ENCODE measurements around the gene DLG5. TPM values are rescaled to one million over a fixed set of nuclear protein-coding genes. Genes with fewer than 3 reads are reported as not detected.

The DLG5 gene
- polyA plus RNA-seq, 1 of the 3 experiments (the other 2 are of a cell fraction) = 31.3 TPM

- 92% methylated on average over 16 of the region's 23 CpGs for WGBS (ENCODE audit: low lambda C conversion rate)
- no peak for DNase-seq
- CTCF ChIA-PET = interaction anchor here (0.8 to 0.9 kb wide), 2 partner anchors 31 to 92 kb away, joined by 3 read pairs; no protein-coding TSS in a partner anchor
Measured at GRCh38 chr10:77810446-77811335, 115.9 kb downstream of the DLG5 start.

More at GRCh38 chr10:77810446-77811335, 115.9 kb downstream of the DLG5 start:
- H3K79me2 ChIP-seq (ENCODE audit: insufficient read depth) = no peaks in the 10 kb centered on the region
- no peaks in the 10 kb centered on the region for H3K9me3 ChIP-seq
- no peak overlapping the region for H3K4me3 ChIP-seq (ENCODE audit: low read depth in 2 of 2, low read length in 1 of 2)
- no peak overlapping the region for H2AFZ ChIP-seq (ENCODE audit: low read depth)
- no peak overlapping the region for H3K4me2 ChIP-seq
- no peaks in the 10 kb centered on the region for H3K4me1 ChIP-seq (ENCODE audit: control insufficient read depth in 1 of 2, insufficient read depth in 2 of 2, low read depth in 1 of 2, low read length in 1 of 2)
- TF ChIP-seq SMC3 (IDR thresholded peaks at IDR 0.05; ENCODE audit: low read depth, low read length) (no peak), USF2 (IDR thresholded peaks at IDR 0.05; ENCODE audit: borderline replicate concordance, low read depth, low read length) (no peak), PBX3 (IDR thresholded peaks at IDR 0.05) (no peak), MAX (IDR thresholded peaks at IDR 0.05; ENCODE audit: low read depth) (no peak), GATA2 (CRISPR knock-in tag; IDR thresholded peaks at IDR 0.05) (no peak), EZH2phosphoT487 (IDR thresholded peaks at IDR 0.05; ENCODE audit: borderline replicate concordance, low read depth) (no peak), ELF1 (IDR thresholded peaks at IDR 0.05) (no peak), GABPA (IDR thresholded peaks at IDR 0.05; ENCODE audit: low read depth) (no peak), EP300 (IDR thresholded peaks at IDR 0.05; ENCODE audit: borderline replicate concordance in 1 of 2, low read depth in 1 of 2, low read length in 1 of 2) (no peak), FOXM1 (IDR thresholded peaks at IDR 0.05; ENCODE audit: low read depth) (no peak), IRF3 (IDR thresholded peaks at IDR 0.05; ENCODE audit: low read depth, low read length) (no peak), RAD21 (IDR thresholded peaks at IDR 0.05; ENCODE audit: low read length) (no peak), TEAD4 (IDR thresholded peaks at IDR 0.05; ENCODE audit: borderline replicate concordance, insufficient read depth) (no peak), MEF2A (IDR thresholded peaks at IDR 0.05; ENCODE audit: borderline replicate concordance, low read depth) (no peak), RCOR1 (IDR thresholded peaks at IDR 0.05; ENCODE audit: low read length) (no peak)
- no peaks in the 10 kb centered on the region for H3F3A ChIP-seq (replicated peaks; ENCODE audit: insufficient read depth)
- H4K20me1 ChIP-seq (ENCODE audit: insufficient read depth) = no peaks in the 10 kb centered on the region
- H3K9me2 ChIP-seq = no peaks in the 10 kb centered on the region
- POLR2A ChIA-PET = interaction anchor here (0.5 kb wide), 1 partner anchor 16 kb away, joined by 3 read pairs; no protein-coding TSS in a partner anchor
- H3K36me3 ChIP-seq (replicated peaks in 1 of 2; ENCODE audit: control insufficient read depth in 1 of 2, insufficient read depth in 2 of 2, low read length in 1 of 2) = peaks cover 17 to 65% of the 10 kb centered on the region in 2 experiments
- H3K27me3 ChIP-seq (ENCODE audit: insufficient read depth) = no peaks in the 10 kb centered on the region
- no peak overlapping the region for H3K27ac ChIP-seq (ENCODE audit: low read depth in 2 of 2, low read length in 1 of 2)
- H3K9ac ChIP-seq = no peak overlapping the region
